ENCODE measurements around the gene PLK4.
A peak's percentile ranks its signal among the peaks of the same experiment; 100 is the strongest.
"Not testable (repeated sequence)": the region's sequence is repeated elsewhere in the genome, so short reads cannot be mapped to it uniquely, and the experiment has no call there.

PLK4 gene

DNA sequence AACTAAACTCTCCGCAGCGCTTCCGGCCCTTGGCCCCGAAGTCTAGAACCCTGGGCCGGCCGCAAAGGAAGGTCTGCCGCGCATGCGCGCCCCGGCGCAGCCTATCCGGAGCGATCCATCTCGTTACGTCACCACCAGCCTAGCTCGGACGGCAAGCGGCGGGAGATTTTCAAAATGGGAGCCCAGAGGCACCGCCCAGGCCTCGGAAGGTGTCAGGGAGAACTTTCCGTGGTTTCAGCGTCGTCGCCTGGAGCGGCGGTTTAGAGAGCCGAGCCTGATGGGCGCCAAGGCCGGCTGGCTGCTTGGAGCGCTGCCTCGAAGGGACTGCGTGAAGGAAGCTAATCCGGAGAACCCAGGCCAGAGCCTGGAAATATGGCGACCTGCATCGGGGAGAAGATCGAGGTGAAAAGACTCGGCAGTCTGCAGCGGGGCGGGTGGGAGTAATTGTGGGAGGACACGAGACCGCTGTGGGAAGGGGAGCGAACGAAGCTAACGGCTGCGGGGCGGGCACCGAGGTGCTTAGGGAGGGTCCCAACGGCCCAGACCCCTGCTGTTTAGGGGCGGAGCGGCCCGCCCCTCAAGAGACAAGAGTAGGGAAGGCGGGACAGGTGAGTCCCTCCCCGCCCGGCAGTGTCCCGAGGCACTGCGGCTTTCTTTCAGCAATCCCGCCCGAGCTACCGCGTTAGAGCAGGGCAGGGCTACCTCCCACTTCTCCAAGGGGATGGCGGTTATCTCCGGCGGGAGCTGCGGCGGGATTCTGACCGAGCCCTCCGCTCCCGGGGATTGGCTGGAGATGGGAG is at the start of gene PLK4:
Gene PLK4 (plus strand): TSS at position 131 of the 800 bp plus-strand sequence. CDS start 242 bp downstream, at position 373.
- DNase-seq, result peak; percentile 90

DNA sequence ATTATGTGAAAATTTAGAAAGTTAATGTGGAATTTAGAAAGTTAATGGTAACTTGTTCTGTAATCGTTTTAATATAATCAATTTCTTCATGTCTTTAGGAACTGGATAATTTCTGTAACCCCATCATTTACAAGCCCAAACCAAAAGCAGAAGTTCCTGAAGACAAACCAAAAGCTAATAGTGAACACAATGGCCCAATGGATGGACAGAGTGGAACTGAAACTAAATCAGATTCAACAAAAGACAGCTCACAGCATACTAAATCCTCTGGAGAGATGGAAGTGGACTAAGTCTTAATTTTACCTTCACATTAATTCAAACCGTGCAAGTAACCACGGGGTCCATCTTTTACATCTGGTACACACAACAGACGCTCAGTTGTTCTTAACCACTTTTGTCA is 48.1 kb upstream of the PLK4 start:
- no peak for DNase-seq

DNA sequence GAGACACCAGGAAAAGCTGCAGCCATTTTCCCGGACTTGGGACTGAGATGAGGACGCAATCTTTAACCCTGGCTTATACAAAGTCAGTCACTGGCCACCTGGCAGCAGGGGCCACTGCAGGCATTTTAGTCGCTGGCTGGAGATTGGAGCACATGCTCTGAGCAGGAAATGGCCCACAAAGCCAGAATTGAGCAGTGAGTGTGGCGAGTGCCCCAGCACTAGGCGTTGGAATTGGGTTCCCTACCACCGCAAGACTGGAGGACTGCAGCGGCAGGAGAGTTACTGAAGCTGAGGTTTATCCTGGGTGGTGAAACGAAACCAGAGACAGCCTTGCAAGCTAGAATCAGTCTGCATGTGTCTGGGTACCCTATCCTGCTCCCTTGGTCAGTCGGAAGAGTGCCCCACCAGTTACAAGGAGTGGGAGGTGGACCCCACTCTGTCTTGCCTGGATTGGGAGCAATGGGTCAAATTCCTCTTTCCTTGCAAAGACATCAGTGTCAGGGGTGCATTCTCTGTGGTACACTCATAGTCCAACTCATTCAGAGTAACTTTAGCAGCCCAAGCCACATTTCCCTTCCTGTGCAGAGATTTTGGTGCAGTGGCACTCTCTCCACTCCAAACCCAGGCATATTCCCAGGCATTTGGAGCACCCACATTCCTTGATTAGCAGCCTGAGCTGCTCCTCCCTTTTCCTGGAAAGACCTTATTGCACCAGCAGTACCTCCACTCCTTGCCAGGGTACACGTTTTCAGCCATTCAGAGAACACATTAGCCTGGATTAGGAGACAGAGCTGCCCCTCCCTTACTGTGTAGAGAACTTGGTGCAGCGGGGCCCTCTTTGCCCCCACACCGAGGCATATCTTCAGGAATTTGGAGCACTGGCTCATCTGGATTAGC is 36.7 kb upstream of the PLK4 start:
- no peak for DNase-seq

DNA sequence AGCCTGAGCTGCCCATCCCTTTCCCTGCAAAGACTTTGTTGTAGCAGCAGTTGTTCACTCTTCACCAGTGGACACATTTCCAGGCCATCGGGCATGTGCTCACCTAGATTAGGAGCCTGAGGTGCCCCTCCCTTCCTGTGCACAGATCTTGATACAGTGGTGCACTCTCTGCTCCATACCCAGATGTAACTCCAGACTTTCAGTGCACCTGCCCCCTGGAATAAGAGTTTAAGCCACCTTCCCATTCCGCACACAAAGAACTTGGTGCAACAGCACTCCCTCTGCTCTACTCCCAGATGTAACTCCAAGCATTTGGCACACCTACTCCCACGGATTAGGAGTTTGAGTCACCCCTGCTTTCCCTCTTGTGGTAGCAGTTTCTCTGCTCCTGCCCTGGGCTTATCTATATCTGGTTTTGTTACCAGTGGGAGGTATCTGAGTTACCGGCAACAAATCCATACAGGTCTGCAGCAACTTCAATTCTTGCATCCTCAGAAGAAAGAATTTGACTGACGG is 36.0 kb upstream of the PLK4 start:
- no peak for DNase-seq

DNA sequence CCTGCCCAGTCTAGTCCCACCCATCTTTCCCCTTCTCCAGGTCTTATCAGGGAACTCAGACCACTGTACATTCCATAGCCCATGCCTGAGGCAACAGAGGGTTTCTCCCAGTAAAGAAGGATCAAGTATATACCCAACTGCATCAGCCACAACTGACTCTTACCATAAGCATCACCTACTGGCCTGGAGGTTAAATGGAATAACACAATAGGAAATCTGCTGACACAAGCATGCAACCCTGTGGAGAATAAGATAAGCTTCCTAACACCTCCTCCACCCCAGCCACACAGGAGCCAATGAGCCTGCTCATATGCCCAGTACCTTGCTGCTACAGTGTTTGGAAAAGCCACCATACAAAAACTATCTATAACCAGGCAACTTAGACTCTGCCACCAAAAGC is 34.6 kb upstream of the PLK4 start:
- no peak for DNase-seq

DNA sequence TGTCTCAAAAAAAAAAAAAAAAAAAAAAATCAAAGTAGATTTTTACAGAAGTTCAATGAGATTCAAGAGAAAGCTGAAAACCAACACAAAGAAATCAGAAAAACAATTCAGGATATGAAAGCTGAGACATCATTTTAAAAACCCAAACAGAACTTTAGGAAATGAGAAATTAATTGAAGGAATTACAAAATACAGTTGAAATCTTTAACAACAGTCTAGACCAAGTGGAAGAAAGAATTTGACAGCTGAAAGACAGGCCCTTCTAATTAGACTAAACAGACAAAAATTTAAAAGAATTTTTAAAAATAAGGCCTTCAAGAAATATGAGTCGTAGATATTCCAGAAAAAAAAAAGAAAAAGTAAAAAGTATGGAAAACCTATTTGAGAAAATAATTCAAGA is 33.9 kb upstream of the PLK4 start:
- DNase-seq, result no peak

DNA sequence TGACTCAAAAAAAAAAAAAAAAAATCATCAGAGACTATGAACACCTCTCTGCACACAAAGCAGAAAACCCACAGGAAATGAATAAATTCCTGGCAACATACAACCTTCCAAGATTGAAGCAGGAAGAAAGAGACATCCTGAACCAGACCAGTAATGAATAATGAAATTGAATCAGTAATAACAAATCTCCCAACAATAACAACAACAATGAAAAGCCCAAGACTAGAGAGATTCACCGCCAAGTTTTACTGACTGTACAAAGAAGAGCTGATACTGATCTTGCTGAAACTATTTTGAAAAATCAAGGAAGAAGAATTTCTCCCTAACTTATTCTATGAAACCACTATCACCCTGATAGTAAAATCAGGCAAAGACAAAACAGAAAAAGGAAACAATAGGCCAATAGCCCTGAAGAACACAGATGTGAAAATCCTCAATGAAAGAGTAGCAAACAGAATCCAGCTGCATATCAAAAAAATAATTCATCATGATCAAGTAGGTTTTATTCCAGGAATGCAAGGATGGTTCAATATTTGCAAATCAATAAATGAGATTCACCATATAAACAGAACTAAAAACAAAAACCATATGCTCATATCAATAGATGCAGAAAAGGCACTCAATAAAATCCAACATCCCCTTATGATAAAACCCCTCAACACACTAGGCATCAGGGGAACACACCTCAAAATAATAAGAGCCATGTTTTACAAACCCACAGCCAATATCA is 31.0 kb upstream of the PLK4 start:
- no peak for DNase-seq

DNA sequence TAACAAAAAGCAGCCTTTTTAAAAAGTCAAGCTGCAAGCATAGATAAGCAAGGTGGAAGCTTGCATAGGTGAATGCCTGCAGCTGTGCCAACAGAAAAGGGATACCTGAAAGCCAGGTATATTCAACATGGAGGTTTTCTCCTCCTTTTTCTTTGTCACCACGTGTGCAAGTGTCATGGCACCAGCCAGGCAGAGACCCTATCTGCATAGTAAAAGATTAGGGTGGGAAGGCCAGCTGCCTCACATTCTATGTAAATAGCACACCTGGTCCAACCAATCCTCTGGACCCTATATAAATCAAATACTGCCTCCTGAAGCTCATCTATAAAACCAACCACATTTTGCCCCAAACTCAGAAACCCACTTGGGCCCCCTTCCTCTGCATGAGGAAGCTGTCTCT is 28.0 kb upstream of the PLK4 start:
- DNase-seq, result no peak

DNA sequence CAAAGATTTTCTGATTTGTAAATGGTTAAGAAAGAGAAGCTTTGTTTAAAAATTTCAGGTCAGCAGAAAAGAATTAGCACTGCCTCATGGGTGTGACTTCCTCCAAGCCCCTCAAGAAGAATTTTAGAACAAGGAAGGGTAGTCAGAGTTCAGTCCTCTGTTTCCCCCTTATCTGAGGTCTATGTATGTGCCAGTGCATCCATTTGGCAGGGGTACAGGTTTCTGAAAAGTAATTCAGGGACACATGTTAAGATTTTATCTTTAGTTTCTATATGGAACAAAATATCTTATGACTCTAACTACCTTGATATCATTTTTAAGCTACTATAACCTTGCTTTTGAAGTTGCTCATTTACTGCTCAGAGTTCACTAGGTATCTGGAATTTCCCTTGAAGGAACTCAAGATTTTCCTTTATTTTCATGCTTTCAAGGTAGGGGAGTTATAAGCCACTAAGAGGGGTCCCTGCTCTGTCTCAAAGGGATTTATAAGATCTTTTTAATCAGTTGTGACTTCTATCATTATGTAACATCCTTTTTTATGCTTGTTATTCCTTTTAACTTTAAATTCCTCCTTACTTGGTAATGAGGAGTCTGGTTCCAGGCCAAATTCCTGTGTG is 24.4 kb upstream of the PLK4 start:
- no peak for DNase-seq

DNA sequence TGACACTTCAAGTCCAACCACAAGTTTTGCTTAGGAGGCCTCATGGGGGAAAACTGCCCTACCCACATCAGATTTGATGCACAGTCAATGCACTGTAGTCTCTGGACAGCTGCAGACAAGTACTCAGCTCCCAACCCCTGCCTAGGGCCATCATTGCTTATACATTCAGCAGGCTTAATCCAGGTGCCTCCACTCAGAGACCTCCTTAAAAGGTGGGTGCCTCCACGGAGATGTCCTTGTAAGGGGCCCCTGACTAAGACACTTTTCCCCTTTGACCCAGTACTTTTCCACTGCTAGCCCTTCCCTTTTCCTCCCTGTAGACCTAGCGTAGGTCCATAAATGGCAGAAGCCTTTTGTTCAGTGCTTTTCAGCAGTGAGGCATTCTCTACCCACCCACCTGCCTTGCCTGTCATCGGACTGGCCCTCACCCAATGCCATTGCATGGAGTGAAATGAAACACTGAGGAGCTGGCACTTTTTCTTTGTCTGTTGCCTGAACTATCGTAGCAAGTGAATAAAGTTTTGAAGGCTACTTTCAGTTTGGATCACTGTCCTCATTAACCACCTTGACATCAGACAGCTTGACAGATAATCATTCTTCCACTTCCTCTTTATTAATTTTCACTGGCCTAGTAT is 23.8 kb upstream of the PLK4 start:
- no peak for DNase-seq

DNA sequence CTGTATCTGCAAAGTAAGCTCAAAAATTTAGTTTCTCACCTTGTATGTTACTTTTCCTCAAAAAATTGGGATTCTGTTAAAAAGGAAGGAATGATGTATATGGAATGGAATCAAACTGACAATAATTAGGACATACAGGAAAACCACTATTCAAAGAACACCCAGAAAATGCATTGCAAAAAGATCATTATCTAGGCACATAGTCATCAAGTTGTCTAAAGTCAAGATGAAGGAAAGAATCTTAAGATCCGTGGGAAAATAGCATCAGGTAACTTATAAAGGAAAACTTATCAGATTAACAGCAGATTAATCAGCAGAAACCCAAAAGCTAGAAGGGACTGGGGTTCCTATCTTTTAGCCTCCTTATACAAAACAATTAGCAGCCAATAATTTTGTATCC is 23.1 kb upstream of the PLK4 start:
- DNase-seq, result no peak

DNA sequence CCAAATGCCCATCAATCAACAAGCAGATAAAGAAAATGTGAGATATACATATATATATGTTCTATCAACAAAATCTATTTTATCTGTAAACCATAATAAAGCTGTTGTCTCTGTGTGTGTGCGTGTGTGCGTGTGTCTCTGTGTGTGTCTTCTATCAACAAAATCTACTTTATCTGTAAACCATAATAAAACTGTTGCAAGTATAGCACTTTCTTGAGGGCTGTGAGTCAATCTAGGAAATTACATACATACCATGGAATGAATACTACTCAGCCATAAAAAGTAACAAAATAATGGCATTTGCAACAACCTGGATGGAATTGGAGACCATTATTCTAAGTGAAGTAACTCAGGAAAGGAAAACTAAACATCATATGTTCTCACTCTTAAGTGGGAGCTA is 12.5 kb upstream of the PLK4 start:
- no peak for DNase-seq

DNA sequence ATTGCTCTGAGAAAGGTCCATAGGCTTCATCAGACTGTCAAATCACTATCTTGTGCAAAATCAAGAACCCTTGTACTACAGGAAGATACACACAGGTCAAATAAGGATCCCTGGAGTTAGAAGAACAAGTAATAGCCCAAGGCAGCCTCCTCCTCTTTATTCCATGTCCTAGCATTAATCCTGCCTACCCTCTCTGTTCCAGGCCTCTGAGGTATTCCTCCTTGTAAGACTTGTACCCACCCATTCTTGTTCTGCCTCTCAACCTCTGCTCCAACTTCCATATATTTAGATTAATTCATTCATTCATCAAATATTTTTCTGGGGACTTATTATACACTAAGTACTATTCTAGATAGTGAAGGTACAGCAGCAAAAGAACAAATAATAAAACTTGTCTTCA is 10.4 kb upstream of the PLK4 start:
- no peak for DNase-seq

DNA sequence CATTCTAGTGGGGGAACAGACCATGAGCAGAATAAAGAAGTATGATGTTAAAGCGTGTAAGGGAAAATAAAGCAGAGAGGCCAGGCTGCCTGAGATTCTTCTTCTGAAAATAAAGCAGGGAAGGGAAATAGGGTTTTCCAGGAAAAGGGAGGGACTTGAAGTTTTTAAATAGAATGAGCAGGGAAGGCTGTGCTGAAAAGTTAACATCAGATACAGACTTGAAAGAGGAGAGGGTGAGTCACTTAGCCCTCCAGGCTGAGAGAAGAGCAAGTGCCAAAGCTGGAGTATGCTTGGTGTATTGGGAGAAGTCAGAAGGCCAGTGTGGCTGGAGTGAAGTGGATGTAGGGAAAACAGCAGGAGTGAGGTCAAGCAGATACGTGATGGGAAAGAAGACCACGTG is 10.0 kb upstream of the PLK4 start:
- DNase-seq, result no peak

DNA sequence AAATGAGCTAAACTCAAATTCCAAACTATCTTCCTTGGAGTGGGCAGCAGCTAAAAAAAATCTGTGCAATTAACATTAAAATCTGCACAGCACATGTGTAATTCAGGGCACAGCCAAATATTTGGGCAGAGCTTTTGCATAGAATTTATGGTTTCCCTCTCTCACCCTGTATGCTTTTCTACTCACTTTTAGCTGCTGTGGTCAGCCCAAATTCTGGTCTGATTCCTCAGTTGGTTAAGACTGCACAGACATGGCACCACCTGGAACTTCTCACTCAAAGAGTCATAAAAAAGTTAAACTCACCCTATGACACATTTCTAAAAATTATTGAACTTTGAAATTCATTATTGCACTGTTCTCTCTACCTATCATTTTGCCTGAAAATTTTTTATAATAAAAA is 4.9 kb upstream of the PLK4 start:
- DNase-seq, result no peak

DNA sequence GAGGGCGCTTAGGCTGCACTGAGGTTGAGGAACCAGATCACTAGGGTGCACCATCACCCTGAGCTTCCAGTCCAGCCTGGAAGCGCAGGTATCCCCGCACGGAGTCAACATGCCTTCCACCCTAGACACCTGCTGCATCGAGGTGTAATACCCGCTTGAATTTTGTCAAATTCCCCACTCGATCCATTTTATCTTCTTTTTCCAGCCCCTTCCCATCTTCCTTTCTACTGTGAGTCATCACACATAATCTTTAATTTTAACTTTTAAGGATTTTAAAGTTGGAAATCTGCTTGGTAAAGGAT is 821 bp downstream of the PLK4 start:
- DNase-seq, result no peak

DNA sequence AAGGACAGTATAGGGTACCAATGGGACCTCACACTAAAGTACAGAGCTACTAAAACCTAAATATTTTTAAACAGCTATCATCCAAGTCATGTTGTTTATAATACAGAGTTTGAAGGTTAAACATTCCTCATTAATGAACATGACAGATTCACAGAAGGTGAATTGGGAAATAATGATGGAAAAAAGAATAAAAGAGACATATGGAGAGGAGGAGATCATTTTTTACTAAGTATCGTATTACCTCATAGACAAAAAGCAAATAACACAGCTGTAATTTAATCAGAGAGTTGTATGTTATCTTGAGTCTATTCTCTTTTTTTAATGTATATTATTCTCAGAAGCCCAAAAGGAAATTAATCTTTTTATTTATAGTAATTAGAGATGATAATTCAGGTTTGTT is 7.9 kb downstream of the PLK4 start:
- DNase-seq, result no peak

DNA sequence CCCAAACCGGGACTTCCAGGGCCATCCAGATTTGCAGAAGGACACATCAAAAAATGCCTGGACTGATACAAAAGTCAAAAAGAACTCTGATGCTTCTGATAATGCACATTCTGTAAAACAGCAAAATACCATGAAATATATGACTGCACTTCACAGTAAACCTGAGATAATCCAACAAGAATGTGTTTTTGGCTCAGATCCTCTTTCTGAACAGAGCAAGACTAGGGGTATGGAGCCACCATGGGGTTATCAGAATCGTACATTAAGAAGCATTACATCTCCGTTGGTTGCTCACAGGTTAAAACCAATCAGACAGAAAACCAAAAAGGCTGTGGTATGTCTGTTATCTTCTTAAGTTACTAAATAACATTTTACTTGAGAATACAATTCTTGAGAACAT is 9.2 kb downstream of the PLK4 start:
- DNase-seq, result no peak

DNA sequence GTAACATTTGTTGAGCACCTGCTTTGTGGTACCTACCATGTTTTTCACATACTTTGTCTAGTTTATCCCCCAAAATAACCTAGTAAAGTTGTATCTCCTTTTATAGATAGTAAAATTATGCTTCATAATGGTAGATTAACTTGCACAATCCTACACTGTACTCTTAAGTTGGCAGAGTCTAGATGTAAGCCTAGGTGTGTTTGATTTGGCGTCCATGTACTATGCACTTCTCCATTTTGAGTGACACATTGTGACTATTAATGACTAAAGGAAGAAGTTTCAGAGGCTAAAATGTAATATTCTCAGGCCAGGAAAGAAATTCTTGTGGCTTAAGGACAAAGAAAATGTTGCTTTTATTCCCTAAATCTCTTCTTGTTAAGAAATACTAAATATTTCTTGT is 15.4 kb downstream of the PLK4 start:
- no peak for DNase-seq

DNA sequence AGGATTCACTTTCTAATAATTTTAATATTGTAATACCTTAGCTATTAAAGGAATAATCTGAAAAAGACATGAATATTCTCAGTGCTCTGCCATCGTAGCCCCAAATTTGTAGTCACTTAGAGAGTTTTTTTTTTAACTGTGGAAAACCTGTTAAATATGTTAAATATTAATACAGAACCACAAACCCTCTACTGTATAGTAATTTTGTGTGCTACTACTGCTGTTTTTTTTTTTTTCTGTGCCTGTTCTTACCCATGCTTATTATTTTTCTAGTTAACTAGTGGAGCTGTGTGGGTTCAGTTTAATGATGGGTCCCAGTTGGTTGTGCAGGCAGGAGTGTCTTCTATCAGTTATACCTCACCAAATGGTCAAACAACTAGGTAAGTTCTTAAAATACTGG is 15.8 kb downstream of the PLK4 start:
- no peak for DNase-seq

DNA sequence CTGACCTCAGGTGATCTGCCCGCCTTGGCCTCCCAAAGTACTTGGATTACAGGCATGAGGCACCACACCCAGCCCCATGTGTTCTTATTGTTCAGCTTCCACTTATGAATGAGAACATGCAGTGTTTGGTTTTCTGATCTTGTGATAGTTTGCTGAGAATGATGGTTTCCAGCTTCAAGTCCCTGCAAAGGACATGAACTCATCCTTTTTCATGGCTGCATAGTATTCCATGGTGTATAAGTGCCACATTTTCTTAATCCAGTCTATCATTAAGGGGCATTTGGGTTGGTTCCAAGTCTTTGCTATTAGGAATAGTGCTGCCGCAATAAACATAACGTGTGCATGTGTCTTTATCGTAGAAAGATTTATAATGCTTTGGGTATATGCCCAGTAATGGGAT is 19.0 kb downstream of the PLK4 start:
- not testable (repeated sequence) for DNase-seq

DNA sequence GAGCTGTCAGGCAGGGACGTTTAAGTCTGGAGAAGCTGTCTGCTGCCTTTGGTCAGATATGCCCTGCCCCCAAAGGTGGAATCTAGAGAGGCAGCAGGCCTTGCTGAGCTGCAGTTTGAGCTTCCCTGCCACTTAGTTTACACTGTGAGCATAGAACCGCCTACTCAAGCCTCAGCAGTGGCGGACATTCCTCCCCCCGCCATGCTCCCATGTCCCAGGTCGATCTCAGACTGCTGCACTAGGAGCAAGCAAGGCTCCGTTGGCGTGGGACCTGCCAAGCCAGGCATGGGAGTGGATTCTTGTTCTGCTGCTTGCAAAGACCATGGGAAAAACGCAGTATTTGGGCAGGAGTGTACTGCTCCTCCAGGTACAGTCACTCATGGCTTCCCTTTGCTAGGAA is 24.3 kb downstream of the PLK4 start:
- DNase-seq, result no peak

DNA sequence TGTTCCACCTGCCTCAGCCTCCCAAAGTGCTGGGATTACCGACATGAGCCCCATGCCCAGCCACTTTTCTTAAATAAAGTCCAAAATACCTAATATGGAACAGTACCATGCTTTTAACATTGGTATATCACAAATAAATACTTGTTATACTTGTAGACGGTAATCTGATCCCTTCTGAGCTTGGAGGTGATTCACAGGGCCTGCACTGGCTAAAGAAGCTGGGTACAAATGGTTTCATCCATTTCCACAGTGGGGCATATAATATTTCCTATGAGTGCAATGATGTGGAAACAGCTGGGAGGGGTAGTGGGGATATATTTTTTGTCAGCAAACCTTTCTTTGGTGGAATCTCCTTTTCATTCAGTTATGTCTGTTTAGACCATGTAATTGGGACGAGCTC is 35.8 kb downstream of the PLK4 start:
- DNase-seq, result no peak

All from stimulated activated CD4-positive, alpha-beta T cell treated with anti-CD3 and anti-CD28 coated beads, Interleukin-12 subunit alpha, Interleukin-12 subunit beta, amount 100 ng/mL, for 4 hours (primary cell).